CD4-positive, alpha-beta T cell treated with Interferon alpha-2 for 1 hour (primary cell): ENCODE results near the gene USP44.
"Not testable (repeated sequence)": the region's sequence is repeated elsewhere in the genome, so short reads cannot be mapped to it uniquely, and the experiment has no call there.

Source experiments
- DNase-seq, 2 donors: peaks; one replicate each; pipeline ENCODE4 v3.0.0-alpha.2; 2020 to 2022

The USP44 gene

GRCh38 chr12:95551305-95551704 is at the start of gene USP44:
Gene USP44 (minus strand): TSS chr12:95551476. CDS start chr12:95534256, 17,220 bp downstream.
- no peak for DNase-seq

- DNase-seq = no peak
These were observed 49.3 kb upstream of the USP44 start for GRCh38 chr12:95600567-95600966.

GRCh38 chr12:95599880-95600279 is 48.6 kb upstream of the USP44 start:
- no peak for DNase-seq

GRCh38 chr12:95594136-95594535 is 42.9 kb upstream of the USP44 start:
- no peak for DNase-seq

- DNase-seq = no peak
These were observed 42.1 kb upstream of the USP44 start for GRCh38 chr12:95593266-95593871.

- DNase-seq = no peak
These were observed 40.5 kb upstream of the USP44 start for GRCh38 chr12:95591731-95592130.

- DNase-seq = no peak
These were observed 39.5 kb upstream of the USP44 start for GRCh38 chr12:95590775-95591174.

GRCh38 chr12:95583933-95584332 is 32.7 kb upstream of the USP44 start:
- DNase-seq = no peak

- DNase-seq = no peak
These were observed 31.2 kb upstream of the USP44 start for GRCh38 chr12:95582230-95583058.

GRCh38 chr12:95577820-95578219 is 26.5 kb upstream of the USP44 start:
- no peak for DNase-seq

- DNase-seq = no peak
These were observed 23.6 kb upstream of the USP44 start for GRCh38 chr12:95574799-95575452.

GRCh38 chr12:95573951-95574576 is 22.8 kb upstream of the USP44 start:
- no peak for DNase-seq

GRCh38 chr12:95571369-95571768 is 20.1 kb upstream of the USP44 start:
- no peak for DNase-seq

- not testable (repeated sequence) for DNase-seq
These were observed 16.8 kb upstream of the USP44 start for GRCh38 chr12:95568045-95568444.

- no peak for DNase-seq
These were observed 6.3 kb upstream of the USP44 start for GRCh38 chr12:95557625-95558024.

- DNase-seq = no peak
These were observed 3.3 kb upstream of the USP44 start for GRCh38 chr12:95554532-95555071.

GRCh38 chr12:95553197-95553943 is 2.1 kb upstream of the USP44 start:
- no peak for DNase-seq

- DNase-seq = no peak
These were observed 739 bp upstream of the USP44 start for GRCh38 chr12:95551913-95552516.

GRCh38 chr12:95549392-95550084 is 1.7 kb downstream of the USP44 start:
- DNase-seq = no peak

GRCh38 chr12:95548539-95549391 is 2.5 kb downstream of the USP44 start:
- DNase-seq = peak; percentile 76 to 79
